ENCODE results near the gene IRF4.

DNA sequence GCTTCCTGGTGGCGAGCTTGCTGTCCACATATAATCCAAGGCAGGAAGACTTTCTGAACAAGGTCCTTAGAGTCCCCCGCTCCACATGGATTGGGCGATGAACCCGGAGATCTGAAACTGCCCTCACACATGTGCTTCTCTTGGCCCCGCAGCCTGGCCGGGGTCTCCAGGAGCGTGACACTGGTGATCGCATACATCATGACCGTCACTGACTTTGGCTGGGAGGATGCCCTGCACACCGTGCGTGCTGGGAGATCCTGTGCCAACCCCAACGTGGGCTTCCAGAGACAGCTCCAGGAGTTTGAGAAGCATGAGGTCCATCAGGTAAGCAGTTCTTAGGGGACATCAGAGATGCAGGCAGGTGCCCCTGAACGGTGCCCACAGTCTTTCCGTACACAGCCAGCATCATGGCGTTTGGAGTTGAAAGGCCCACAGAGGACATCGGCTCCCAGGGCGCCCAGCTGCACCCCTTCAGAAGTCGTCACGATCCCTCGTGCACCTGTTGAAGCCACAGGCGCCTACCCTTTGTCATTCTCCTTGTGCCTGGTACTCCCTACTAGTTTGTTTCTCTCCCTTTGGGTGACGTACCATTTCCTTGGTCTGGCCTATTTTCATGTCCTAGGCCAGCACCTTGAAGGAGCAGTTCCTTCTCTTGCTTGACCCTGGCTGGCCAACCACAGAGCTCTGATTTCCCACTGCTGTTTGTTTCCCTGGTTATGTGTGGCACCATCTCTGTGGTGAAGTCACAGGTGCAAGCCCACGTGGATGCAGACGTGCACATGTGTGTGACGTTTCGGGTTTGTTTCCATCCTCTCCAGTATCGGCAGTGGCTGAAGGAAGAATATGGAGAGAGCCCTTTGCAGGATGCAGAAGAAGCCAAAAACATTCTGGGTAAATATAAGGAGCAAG lies 43.3 kb upstream of the IRF4 start:
- TF ChIP-seq YY1 (IDR thresholded peaks at IDR 0.05; ENCODE audit: insufficient read depth, insufficient read length) = no peak
- TF ChIP-seq SUZ12 (IDR thresholded peaks at IDR 0.05; ENCODE audit: extremely low read depth, insufficient read depth, insufficient read length) = no peak
